ENCODE data around the gene SLC25A45. TPM values are rescaled to one million over a fixed set of nuclear protein-coding genes. Genes with fewer than 3 reads are reported as not detected.

Gene SLC25A45
- total and polyA plus RNA-seq, 2 donors (not counting 1 experiment from before 2014, with no cell fraction given) = 16.4 to 80.6 TPM

DNA sequence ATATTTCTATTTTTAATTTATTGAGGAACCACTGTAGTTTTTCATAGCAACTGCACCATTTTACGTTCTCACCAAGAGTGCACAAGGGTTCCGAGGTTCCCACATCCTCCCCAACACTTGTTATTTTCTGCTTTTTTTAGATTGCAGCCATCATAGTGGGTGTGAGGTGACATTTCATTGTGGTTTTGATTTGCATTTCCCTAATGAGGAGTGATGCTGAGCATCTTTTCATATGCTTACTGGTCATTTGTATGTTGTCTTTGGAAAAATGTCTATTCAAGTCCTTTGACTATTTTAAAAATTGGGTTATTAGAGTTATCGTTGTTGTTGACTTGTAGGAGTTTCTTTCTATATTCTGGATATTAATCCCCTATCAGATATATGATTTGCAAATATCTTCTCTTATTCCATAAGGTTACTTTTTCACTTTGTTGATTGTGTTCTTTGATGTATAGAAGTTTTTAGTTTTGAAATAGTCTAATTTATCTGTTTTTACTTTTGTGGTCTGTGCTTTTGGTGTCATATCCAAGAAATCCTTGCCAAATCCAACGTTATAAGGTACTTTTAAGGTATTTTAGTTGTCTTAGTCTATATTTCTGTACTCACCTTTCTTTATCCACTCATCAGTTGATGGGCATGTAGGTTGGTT is 49.1 kb upstream of the SLC25A45 start:
- Histone ChIP-seq H4K20me1 (ENCODE audit: control insufficient read depth, insufficient read depth, low read length, poor library complexity, severe bottlenecking) (no peaks in the 10 kb centered on the region), H3K4me2 (replicated peaks; ENCODE audit: low read depth, low read length, poor library complexity, severe bottlenecking) (peak overlapping the region; percentile 94), H3K9ac (ENCODE audit: low read length) (peak overlapping the region; percentile 9), H3K27me3 (replicated peaks in 1 of 4; ENCODE audit: control extremely low read depth in 1 of 4, control insufficient read depth in 3 of 4, insufficient read depth in 4 of 4, low read length in 3 of 4) (no peaks in the 10 kb centered on the region), H3K36me3 (replicated peaks in 1 of 2; ENCODE audit: control extremely low read depth in 1 of 2, control insufficient read depth in 1 of 2, extremely low read depth in 1 of 2, insufficient read depth in 2 of 2, low read length in 1 of 2) (peaks cover 3 to 23% of the 10 kb centered on the region in 2 experiments), H3K9me3 (ENCODE audit: control extremely low read depth in 1 of 3, control insufficient read depth in 2 of 3, insufficient read depth in 1 of 3, low read length in 2 of 3) (no peaks in the 10 kb centered on the region), H3K4me1 (ENCODE audit: control insufficient read depth in 2 of 2, insufficient read depth in 2 of 2, low read length in 2 of 2) (peaks cover 62 to 66% of the 10 kb centered on the region in 2 donors), H3K27ac (ENCODE audit: low read length in 2 of 2) (peak overlapping the region; percentile 87 to 97), H3K4me3 (ENCODE audit: control extremely low read depth in 1 of 5, extremely low read depth in 1 of 5, insufficient read depth in 1 of 5, low read depth in 2 of 5, low read length in 4 of 5) (peak overlapping the region in 2 of 5 experiments; percentile 25 to 50), H3K79me2 (ENCODE audit: control insufficient read depth, insufficient read depth, low read length) (peaks cover 67% of the 10 kb centered on the region), H2AFZ (ENCODE audit: insufficient read depth, low read depth, low read length, poor library complexity, severe bottlenecking) (no peak overlapping the region)
- intact Hi-C loops (cut with micrococcal nuclease) = loop anchor here (1.0 kb wide), 2 partner anchors 10 kb away; no protein-coding TSS in a partner anchor
- peak overlapping the region; percentile 56 for H3K4me3 Mint-ChIP-seq
- DNase-seq (peak; percentile 82), ATAC-seq (ENCODE audit: low read depth) (peak; percentile 70)
- ChIA-PET CTCF (interaction anchor here (1.1 to 1.5 kb wide), 6 partner anchors 10 to 71 kb away, joined by 3 to 54 read pairs (median 7); partner anchors contain the start of gene NEAT1), POLR2A (interaction anchor here (1.1 to 1.3 kb wide), 2 partner anchors 16 to 70 kb away, joined by 4 to 5 read pairs; no protein-coding TSS in a partner anchor)
- H3K4me1 Mint-ChIP-seq = peaks cover 75% of the 10 kb centered on the region
- no peaks in the 10 kb centered on the region for H3K9me3 Mint-ChIP-seq (ENCODE audit: insufficient read depth)
- no peaks in the 10 kb centered on the region for H3K27me3 Mint-ChIP-seq
- H3K27ac Mint-ChIP-seq = peak overlapping the region; percentile 79
- WGBS (ENCODE audit: insufficient coverage) = no CpG with 5 or more reads among the region's 4 CpGs
- TF ChIP-seq CTCF (IDR thresholded peaks at IDR 0.05) (no peak), EZH2 (IDR thresholded peaks at IDR 0.05; ENCODE audit: borderline replicate concordance, insufficient read depth, low read depth, low read length, poor library complexity, severe bottlenecking) (no peak)

Measured in B cell (primary cell).